ENCODE measurements around the gene SPANXB1. TPM values are rescaled to one million over a fixed set of nuclear protein-coding genes. Genes with fewer than 3 reads are reported as not detected.
"Not testable (repeated sequence)": the region's sequence is repeated elsewhere in the genome, so short reads cannot be mapped to it uniquely, and the experiment has no call there.

SPANXB1 gene
- total RNA-seq (not detected in 2 replicates), polyA plus RNA-seq (not detected in 2 replicates)

DNA sequence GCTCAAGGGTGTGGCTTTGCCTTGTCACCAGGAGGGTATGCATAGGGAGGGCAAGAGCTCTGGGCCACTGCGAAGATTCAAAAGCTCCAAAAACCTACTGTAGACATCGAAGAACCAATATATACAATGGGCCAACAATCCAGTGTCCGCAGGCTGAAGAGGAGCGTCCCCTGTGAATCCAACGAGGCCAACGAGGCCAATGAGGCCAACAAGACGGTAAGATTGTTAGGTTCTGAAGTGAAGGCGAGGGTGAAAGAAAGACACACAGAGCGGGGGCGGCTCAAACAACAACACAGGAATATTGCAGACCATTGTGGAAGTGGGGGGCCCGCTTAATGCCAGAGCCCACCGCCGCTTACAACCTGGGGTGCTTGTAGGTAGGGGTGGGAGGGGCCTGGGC, at the start of gene SPANXB1:
TSS of gene SPANXB1 (plus strand) at position 27 of the 400 bp plus-strand sequence. CDS start at position 127, 100 bp downstream.
- H3K27me3 ChIP-seq; H3K27ac ChIP-seq; DNase-seq (ENCODE audit: low read depth in 1 of 2, low spot score in 1 of 2); H3K4me1 ChIP-seq (ENCODE audit: low read depth); H3K4me3 ChIP-seq; H3K9me3 ChIP-seq (ENCODE audit: low read depth); H3K36me3 ChIP-seq: not testable (repeated sequence)

DNA sequence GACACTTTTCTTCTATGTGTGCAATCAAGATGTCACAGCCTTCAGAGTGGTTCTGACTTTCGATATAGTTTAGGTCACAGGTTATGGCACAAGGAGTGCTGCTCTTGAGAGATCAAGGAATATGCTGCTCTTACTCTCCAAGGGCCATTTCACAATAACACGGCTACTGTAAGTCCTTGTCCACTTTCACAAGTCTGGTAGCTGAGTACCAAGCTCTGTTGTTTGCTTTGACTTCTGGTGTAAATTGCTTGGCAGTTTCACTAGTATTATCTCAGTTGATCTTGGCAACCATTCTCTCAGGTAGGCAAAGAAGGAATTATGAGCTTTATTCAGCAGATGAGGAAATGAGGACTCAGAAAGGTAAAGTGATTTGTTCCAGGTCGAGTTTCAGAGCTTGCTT, 35.4 kb upstream of the SPANXB1 start:
- Histone ChIP-seq H3K4me1 (ENCODE audit: low read depth) (no peaks in the 10 kb centered on the region), H3K9me3 (ENCODE audit: low read depth) (no peaks in the 10 kb centered on the region), H3K36me3 (no peaks in the 10 kb centered on the region), H3K27ac (no peak overlapping the region), H3K27me3 (no peaks in the 10 kb centered on the region), H3K4me3 (no peak overlapping the region)
- no peak for DNase-seq (ENCODE audit: low read depth in 1 of 2, low spot score in 1 of 2)
- TF ChIP-seq, protein P1, sequence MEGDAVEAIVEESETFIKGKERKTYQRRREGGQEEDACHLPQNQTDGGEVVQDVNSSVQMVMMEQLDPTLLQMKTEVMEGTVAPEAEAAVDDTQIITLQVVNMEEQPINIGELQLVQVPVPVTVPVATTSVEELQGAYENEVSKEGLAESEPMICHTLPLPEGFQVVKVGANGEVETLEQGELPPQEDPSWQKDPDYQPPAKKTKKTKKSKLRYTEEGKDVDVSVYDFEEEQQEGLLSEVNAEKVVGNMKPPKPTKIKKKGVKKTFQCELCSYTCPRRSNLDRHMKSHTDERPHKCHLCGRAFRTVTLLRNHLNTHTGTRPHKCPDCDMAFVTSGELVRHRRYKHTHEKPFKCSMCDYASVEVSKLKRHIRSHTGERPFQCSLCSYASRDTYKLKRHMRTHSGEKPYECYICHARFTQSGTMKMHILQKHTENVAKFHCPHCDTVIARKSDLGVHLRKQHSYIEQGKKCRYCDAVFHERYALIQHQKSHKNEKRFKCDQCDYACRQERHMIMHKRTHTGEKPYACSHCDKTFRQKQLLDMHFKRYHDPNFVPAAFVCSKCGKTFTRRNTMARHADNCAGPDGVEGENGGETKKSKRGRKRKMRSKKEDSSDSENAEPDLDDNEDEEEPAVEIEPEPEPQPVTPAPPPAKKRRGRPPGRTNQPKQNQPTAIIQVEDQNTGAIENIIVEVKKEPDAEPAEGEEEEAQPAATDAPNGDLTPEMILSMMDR (IDR thresholded peaks at IDR 0.05; ENCODE audit: low read depth, low read length): no peak

DNA sequence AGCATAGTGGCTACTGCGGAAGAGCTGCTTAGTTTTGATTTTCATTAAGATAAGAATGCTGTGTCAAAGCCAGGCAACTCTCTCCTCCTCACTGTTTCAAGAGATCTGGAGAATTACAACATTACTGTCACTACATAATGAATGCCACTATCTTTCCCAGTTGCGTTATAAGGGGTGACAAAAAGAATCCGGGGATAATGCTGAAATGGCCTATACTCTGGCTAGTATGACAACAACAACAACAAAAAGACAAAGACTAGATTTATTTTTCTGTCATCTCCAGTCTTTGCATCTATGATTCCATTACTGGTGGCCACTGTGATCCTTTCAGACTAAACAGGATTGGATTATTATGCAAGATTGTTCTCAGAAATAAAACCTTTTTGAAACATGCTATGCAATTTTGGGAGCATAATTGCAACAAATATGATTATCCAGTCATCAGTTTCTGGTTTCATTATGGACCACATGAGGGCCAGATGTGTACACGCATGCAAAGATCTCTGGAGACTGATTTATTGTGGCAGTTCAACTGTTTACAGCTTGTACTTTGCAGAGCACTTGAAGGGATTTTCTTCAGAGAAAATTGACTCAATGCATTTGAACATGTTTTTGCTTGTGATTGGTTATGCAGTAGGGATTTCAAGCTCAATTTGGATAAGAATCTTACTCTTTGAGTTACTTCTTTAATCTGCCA, 31.1 kb upstream of the SPANXB1 start:
- Histone ChIP-seq H3K27ac (no peak overlapping the region), H3K36me3 (no peaks in the 10 kb centered on the region), H3K27me3 (no peaks in the 10 kb centered on the region), H3K9me3 (ENCODE audit: low read depth) (no peaks in the 10 kb centered on the region), H3K4me3 (no peak overlapping the region), H3K4me1 (ENCODE audit: low read depth) (no peaks in the 10 kb centered on the region)
- no peak for DNase-seq (ENCODE audit: low read depth in 1 of 2, low spot score in 1 of 2)
- TF ChIP-seq, protein P1 (IDR thresholded peaks at IDR 0.05; ENCODE audit: low read depth, low read length): no peak

GRCh38 chrX:140975472-140975871, 26.9 kb upstream of the SPANXB1 start:
- DNase-seq (ENCODE audit: low read depth in 1 of 2, low spot score in 1 of 2): peak in 1 of 2 donors; percentile 0
- Histone ChIP-seq H3K36me3 (no peaks in the 10 kb centered on the region), H3K27ac (no peak overlapping the region), H3K4me1 (ENCODE audit: low read depth) (no peaks in the 10 kb centered on the region), H3K4me3 (no peak overlapping the region), H3K9me3 (ENCODE audit: low read depth) (no peaks in the 10 kb centered on the region), H3K27me3 (no peaks in the 10 kb centered on the region)
- TF ChIP-seq, protein P1 (IDR thresholded peaks at IDR 0.05; ENCODE audit: low read depth, low read length): no peak

- TF ChIP-seq, protein P1 (IDR thresholded peaks at IDR 0.05; ENCODE audit: low read depth, low read length): no peak
- no peak overlapping the region for H3K4me3 ChIP-seq
- H3K36me3 ChIP-seq: no peaks in the 10 kb centered on the region
- H3K4me1 ChIP-seq (ENCODE audit: low read depth): no peaks in the 10 kb centered on the region
- H3K27me3 ChIP-seq: no peaks in the 10 kb centered on the region
- no peak overlapping the region for H3K27ac ChIP-seq
- H3K9me3 ChIP-seq (ENCODE audit: low read depth): no peaks in the 10 kb centered on the region
- DNase-seq (ENCODE audit: low read depth in 1 of 2, low spot score in 1 of 2): no peak
These were observed 22.1 kb upstream of the SPANXB1 start for GRCh38 chrX:140980271-140980670.

DNA sequence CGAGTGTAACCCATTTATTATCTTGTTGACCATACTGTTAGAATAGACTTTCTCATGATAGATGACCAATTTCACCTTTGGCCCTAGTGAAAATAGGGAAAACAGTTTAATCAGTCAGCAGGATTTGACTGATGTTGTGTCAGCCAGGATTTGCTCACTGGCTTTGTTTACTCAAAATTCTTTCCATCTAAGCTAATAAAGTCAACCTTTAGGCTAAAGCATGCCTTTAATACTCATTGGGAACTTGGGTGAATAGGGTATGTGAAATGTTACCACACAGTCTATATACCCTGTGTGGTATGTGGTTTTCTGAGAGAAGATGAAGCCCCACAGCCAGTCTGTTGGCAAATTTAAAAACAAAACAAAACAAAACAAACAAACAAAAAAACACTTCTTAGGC, 18.7 kb upstream of the SPANXB1 start:
- no peaks in the 10 kb centered on the region for H3K27me3 ChIP-seq
- H3K4me3 ChIP-seq: no peak overlapping the region
- TF ChIP-seq, protein P1 (IDR thresholded peaks at IDR 0.05; ENCODE audit: low read depth, low read length): no peak
- H3K9me3 ChIP-seq (ENCODE audit: low read depth): no peaks in the 10 kb centered on the region
- DNase-seq (ENCODE audit: low read depth in 1 of 2, low spot score in 1 of 2): no peak
- no peak overlapping the region for H3K27ac ChIP-seq
- H3K36me3 ChIP-seq: no peaks in the 10 kb centered on the region
- H3K4me1 ChIP-seq (ENCODE audit: low read depth): no peaks in the 10 kb centered on the region

DNA sequence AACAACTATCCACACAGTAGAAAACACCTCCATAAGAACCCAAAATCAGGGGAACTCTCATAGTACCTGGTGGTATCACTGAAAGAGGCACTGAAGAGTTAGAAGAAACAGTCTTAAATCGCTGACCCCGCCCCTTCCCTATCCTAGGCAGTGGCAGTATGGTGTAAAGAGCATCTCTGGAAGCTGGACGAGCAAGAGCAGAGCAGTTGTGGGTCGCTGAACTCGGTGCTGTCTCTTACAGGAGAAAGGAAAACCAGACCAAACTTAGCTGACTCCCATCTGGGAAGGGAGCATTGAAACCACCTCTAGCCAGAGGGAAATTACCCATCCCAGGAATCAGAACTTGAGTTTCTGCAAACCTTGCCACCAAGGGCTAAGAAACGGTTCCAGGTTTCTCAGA, 2.8 kb downstream of the SPANXB1 start:
- DNase-seq (ENCODE audit: low read depth in 1 of 2, low spot score in 1 of 2); H3K27ac ChIP-seq; H3K27me3 ChIP-seq; H3K4me1 ChIP-seq (ENCODE audit: low read depth); H3K4me3 ChIP-seq; H3K36me3 ChIP-seq; H3K9me3 ChIP-seq (ENCODE audit: low read depth): not testable (repeated sequence)

DNA sequence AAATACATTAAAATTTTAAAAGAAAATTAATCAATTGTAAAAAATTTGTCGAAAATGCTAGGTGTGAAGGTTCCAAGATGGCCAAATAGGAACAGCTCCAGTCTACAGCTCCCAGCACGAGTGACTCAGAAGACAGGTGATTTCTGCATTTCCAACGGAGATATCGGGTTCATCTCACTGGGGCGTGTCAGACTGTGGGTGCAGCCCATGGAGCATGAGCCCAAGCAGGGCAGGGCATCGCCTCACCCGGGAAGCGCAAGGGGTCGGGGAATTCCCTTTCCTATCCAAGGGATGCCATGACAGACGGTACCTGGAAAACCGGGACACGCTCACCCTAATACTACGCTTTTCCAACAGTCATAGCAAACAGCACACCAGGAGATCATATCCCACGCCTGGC, 41.9 kb downstream of the SPANXB1 start:
- H3K27me3 ChIP-seq; H3K27ac ChIP-seq; H3K4me3 ChIP-seq; H3K9me3 ChIP-seq (ENCODE audit: low read depth); H3K4me1 ChIP-seq (ENCODE audit: low read depth); DNase-seq (ENCODE audit: low read depth in 1 of 2, low spot score in 1 of 2); H3K36me3 ChIP-seq: not testable (repeated sequence)

DNA sequence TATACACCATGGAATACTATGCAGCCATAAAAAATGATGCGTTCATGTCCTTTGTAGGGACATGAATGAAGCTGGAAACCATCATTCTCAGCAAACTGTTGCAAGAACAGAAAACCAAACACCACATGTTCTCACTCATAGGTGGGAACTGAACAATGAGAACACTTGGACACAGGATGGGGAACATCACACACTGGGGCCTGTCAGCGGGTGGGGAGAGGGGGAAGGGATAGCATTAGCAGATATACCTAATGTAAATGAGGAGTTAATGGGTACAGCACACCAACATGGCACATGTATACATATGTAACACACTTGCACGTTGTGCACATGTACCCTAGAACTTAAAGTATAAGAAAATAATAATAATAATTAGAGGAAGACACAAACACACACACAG, 47.5 kb downstream of the SPANXB1 start:
- H3K27ac ChIP-seq; H3K4me1 ChIP-seq (ENCODE audit: low read depth): not testable (repeated sequence)

More for the DNA sequence above, 47.5 kb downstream of the SPANXB1 start:
- H3K27me3 ChIP-seq; H3K9me3 ChIP-seq (ENCODE audit: low read depth); DNase-seq (ENCODE audit: low read depth in 1 of 2, low spot score in 1 of 2); H3K4me3 ChIP-seq; H3K36me3 ChIP-seq: not testable (repeated sequence)
